ENCODE results near the gene COL1A1. TPM values are rescaled to one million over a fixed set of nuclear protein-coding genes. Genes with fewer than 3 reads are reported as not detected.

The COL1A1 gene
- total RNA-seq, 2 donors from 2014 or later = 15.4 to 16.6 TPM

GRCh38 chr17:50174444-50174843 lies 27.0 kb downstream of the COL1A1 start:
- no peak for ATAC-seq

DNA sequence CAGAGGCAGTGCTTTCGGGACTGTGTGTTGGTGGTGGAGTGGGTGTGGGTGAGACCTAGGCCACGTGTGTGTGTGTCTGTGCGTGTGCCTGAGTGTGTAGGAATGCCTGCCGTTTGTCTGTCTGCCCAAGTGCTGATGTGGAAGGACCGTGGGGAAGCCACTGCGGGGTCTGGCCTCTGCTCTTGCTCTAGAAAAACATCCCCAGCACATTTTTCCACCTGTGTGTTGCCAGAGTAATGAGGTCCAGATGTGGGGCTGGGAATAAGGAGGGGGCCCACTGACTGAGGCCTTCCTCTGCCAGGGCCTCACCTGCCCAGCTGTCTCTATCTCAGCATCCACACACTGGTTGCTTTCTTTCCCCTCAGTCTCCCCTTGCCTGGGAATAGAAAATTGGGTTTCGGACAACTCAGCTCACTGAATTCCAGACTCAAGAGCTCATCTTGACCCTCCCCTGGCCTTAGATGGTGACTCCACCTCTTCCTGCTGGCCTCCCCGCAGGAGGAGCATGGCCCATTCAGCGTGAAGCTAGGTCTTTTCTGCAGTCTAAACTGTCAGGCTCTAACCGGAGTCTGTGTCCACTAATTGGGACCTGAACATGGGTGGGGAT lies 28.0 kb downstream of the COL1A1 start:
- Mint-ChIP-seq H3K27me3 (peaks cover 3% of the 10 kb centered on the region), H3K4me3 (no peak overlapping the region), H3K36me3 (ENCODE audit: low read depth) (no peaks in the 10 kb centered on the region), H3K27ac (no peak overlapping the region), H3K4me1 (peaks cover 19% of the 10 kb centered on the region)
- DNase-seq (no peak), ATAC-seq (no peak)
- H3K9me3 ChIP-seq (ENCODE audit: control insufficient read depth, low read length, poor library complexity, severe bottlenecking) = no peaks in the 10 kb centered on the region

More at GRCh38 chr17:50174444-50174843, 27.0 kb downstream of the COL1A1 start:
- Mint-ChIP-seq H3K36me3 (ENCODE audit: low read depth) (no peaks in the 10 kb centered on the region), H3K27ac (no peak overlapping the region), H3K4me1 (peaks cover 12% of the 10 kb centered on the region), H3K4me3 (no peak overlapping the region), H3K27me3 (peaks cover 6% of the 10 kb centered on the region)
- no peaks in the 10 kb centered on the region for H3K9me3 ChIP-seq (ENCODE audit: control insufficient read depth, low read length, poor library complexity, severe bottlenecking)
- DNase-seq = no peak

DNA sequence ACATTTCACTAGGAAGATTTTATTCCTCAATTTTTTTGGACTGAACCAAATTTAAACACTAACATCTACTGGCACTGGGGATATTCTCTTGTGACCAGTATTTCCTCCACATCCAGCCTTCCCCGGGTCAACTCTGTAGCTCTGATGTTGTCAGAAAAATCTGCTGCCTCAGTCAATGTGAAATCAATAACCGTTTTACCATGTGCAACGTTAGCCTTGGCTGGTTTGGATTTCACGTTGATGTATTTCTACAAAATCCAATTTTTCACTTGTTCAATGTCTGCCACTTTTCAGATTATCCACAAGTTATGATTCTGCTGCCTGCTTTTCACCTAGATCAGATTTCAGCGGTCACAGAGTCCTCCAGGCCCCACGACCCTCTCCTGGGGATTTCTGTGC lies 28.5 kb downstream of the COL1A1 start:
- no peak for ATAC-seq
- no peak overlapping the region for H3K27ac Mint-ChIP-seq
- H3K27me3 Mint-ChIP-seq = no peaks in the 10 kb centered on the region
- H3K9me3 ChIP-seq (ENCODE audit: control insufficient read depth, low read length, poor library complexity, severe bottlenecking) = no peaks in the 10 kb centered on the region
- no peak overlapping the region for H3K4me3 Mint-ChIP-seq
- no peak for DNase-seq
- H3K4me1 Mint-ChIP-seq = peaks cover 16% of the 10 kb centered on the region
- H3K36me3 Mint-ChIP-seq (ENCODE audit: low read depth) = no peaks in the 10 kb centered on the region

DNA sequence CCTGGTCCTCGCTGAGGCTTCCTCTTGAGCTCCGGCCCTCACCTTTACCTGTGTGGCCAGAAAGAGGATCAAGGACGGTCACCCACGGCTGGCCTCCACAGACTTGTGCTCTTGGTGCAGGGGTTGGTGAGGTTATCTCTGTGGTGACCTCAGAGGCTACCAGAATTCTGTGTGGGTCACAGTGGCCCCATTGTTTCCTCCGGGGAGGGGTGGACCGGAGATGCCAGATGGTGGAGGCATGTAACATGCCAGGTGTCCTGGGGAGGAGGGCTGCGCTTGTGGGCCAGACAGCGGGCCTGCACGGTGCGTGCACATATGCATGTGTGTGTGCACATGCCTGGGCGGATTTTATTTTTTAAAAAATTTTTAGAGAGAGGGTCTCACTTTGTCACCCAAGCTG lies 29.3 kb downstream of the COL1A1 start:
- H3K4me1 Mint-ChIP-seq = peaks cover 17% of the 10 kb centered on the region
- H3K9me3 ChIP-seq (ENCODE audit: control insufficient read depth, low read length, poor library complexity, severe bottlenecking) = no peaks in the 10 kb centered on the region
- H3K27ac Mint-ChIP-seq = no peak overlapping the region
- no peaks in the 10 kb centered on the region for H3K36me3 Mint-ChIP-seq (ENCODE audit: low read depth)
- ATAC-seq (no peak), DNase-seq (no peak)
- no peaks in the 10 kb centered on the region for H3K27me3 Mint-ChIP-seq
- no peak overlapping the region for H3K4me3 Mint-ChIP-seq

GRCh38 chr17:50171371-50172071 lies 29.9 kb downstream of the COL1A1 start:
- DNase-seq (no peak), ATAC-seq (no peak)
- Mint-ChIP-seq H3K4me3 (no peak overlapping the region), H3K36me3 (ENCODE audit: low read depth) (no peaks in the 10 kb centered on the region), H3K4me1 (peaks cover 19% of the 10 kb centered on the region), H3K27me3 (no peaks in the 10 kb centered on the region), H3K27ac (no peak overlapping the region)
- no peaks in the 10 kb centered on the region for H3K9me3 ChIP-seq (ENCODE audit: control insufficient read depth, low read length, poor library complexity, severe bottlenecking)

DNA sequence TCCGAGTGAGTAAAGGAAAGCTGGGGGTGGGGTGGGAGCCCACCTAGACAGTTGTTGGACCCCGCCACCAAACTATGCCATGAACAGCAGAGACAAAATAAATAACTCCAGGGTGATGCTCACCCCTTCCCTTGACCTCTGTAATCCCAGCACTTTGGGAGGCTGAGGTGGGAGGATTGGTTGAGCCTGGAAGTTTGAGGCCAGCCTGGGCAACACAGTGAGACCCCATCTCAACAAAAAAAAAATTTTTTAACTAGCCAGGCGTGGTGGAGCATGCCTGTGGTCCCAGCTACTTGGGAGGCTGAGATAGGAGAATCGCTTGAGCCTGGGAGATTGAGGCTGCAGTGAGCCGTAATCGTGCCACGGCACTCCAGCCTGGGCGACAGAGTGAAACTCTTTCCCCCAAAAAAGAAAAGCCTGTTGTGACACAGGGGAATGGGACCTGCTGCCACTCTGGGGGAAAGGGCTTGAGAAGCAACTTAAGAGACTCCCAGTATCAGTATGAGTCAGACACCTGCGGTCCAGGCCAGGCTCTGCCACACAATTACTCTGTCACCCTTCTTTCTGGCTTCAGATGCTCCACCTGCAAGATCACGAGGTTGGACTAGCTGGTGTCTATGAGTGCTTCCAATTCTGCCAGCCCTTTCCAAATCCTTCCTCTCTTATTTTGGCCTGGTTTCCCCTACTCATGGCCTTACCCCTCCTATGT lies 30.6 kb downstream of the COL1A1 start:
- DNase-seq = no peak
- Mint-ChIP-seq H3K27ac (no peak overlapping the region), H3K27me3 (no peaks in the 10 kb centered on the region)

DNA sequence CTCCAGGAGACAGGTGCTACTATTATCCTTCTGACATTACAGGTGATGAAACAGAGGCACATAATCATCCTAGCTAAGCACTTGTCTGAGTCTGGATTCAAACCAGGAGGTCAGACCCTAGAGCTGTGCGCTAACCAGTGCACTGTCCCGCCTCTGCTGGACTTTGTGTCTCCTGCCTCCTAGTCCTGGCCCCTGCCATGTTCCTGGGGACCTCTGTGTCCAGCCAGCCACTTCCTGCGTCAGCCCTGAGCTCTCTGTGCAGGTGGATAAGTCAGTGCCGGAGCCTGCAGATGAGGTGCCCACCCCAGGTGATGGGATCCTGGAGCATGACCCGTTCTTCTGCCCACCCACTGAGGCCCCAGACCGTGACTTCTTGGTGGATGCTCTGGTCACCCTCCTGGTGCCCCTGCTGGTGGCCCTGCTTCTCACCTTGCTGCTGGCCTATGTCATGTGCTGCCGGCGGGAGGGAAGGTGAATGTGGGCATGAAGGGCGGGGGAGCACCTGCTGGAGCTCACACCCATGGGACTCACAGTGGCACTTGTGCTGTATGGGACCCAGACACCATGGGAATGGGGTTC lies 31.5 kb downstream of the COL1A1 start:
- H3K36me3 Mint-ChIP-seq (ENCODE audit: low read depth) = no peaks in the 10 kb centered on the region
- H3K9me3 ChIP-seq (ENCODE audit: control insufficient read depth, low read length, poor library complexity, severe bottlenecking) = no peaks in the 10 kb centered on the region
- no peak for ATAC-seq
- no peak for DNase-seq
- no peaks in the 10 kb centered on the region for H3K27me3 Mint-ChIP-seq
- peak overlapping the region; percentile 21 for H3K4me3 Mint-ChIP-seq
- peaks cover 22% of the 10 kb centered on the region for H3K4me1 Mint-ChIP-seq
- peak overlapping the region; percentile 98 for H3K27ac Mint-ChIP-seq

More for the DNA sequence above, 30.6 kb downstream of the COL1A1 start:
- Mint-ChIP-seq H3K4me3 (no peak overlapping the region), H3K4me1 (peaks cover 19% of the 10 kb centered on the region), H3K36me3 (ENCODE audit: low read depth) (no peaks in the 10 kb centered on the region)
- peak; percentile 31 for ATAC-seq
- no peaks in the 10 kb centered on the region for H3K9me3 ChIP-seq (ENCODE audit: control insufficient read depth, low read length, poor library complexity, severe bottlenecking)

GRCh38 chr17:50169121-50169764 lies 32.2 kb downstream of the COL1A1 start:
- Mint-ChIP-seq H3K27ac (peak overlapping the region; percentile 98), H3K4me1 (peaks cover 22% of the 10 kb centered on the region), H3K27me3 (no peaks in the 10 kb centered on the region), H3K36me3 (ENCODE audit: low read depth) (no peaks in the 10 kb centered on the region), H3K4me3 (peak overlapping the region; percentile 85)
- ATAC-seq (peak; percentile 86), DNase-seq (peak; percentile 39 to 48 (median 39))
- no peaks in the 10 kb centered on the region for H3K9me3 ChIP-seq (ENCODE audit: control insufficient read depth, low read length, poor library complexity, severe bottlenecking)

DNA sequence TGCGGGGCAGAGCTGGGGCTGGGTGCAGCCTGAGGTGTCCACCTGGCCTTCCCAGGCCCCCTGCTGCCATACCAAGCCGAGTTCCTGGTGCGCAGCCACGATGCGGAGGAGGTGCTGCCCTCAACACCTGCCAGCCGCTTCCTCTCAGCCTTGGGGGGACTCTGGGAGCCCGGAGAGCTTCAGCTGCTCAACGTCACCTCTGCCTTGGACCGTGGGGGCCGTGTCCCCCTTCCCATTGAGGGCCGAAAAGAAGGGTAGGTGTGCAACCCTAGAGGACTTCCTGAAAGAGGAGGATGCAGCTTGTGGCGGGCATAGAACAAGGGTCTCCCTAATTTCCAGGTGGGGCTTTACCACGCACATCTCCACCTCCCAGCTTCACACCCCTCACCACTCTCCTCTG lies 33.1 kb downstream of the COL1A1 start:
- Mint-ChIP-seq H3K36me3 (ENCODE audit: low read depth) (no peaks in the 10 kb centered on the region), H3K4me3 (peak overlapping the region; percentile 85)
- DNase-seq = no peak

DNA sequence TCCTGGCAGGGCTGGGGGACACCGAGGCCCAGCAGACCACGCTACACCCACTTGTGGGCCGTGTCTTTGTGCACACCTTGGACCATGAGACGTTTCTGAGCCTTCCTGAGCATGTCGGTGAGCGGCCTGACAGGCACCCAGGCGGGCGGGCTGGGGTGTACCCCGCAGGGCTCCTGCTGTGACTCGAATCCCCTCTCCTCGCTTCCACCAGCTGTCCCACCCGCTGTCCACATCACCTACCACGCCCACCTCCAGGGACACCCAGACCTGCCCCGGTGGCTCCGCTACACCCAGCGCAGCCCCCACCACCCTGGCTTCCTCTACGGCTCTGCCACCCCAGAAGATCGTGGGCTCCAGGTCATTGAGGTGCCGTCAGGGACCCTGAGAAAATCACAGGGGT lies 34.1 kb downstream of the COL1A1 start:
- peak overlapping the region; percentile 98 for H3K27ac Mint-ChIP-seq
- H3K4me1 Mint-ChIP-seq = peaks cover 26% of the 10 kb centered on the region
- H3K9me3 ChIP-seq (ENCODE audit: control insufficient read depth, low read length, poor library complexity, severe bottlenecking) = no peaks in the 10 kb centered on the region
- DNase-seq (no peak), ATAC-seq (no peak)
- H3K4me3 Mint-ChIP-seq = no peak overlapping the region
- no peaks in the 10 kb centered on the region for H3K27me3 Mint-ChIP-seq
- no peaks in the 10 kb centered on the region for H3K36me3 Mint-ChIP-seq (ENCODE audit: low read depth)

More for the DNA sequence above, 33.1 kb downstream of the COL1A1 start:
- H3K27ac Mint-ChIP-seq = peak overlapping the region; percentile 98
- peaks cover 24% of the 10 kb centered on the region for H3K4me1 Mint-ChIP-seq
- H3K27me3 Mint-ChIP-seq = no peaks in the 10 kb centered on the region
- H3K9me3 ChIP-seq (ENCODE audit: control insufficient read depth, low read length, poor library complexity, severe bottlenecking) = no peaks in the 10 kb centered on the region
- no peak for ATAC-seq

DNA sequence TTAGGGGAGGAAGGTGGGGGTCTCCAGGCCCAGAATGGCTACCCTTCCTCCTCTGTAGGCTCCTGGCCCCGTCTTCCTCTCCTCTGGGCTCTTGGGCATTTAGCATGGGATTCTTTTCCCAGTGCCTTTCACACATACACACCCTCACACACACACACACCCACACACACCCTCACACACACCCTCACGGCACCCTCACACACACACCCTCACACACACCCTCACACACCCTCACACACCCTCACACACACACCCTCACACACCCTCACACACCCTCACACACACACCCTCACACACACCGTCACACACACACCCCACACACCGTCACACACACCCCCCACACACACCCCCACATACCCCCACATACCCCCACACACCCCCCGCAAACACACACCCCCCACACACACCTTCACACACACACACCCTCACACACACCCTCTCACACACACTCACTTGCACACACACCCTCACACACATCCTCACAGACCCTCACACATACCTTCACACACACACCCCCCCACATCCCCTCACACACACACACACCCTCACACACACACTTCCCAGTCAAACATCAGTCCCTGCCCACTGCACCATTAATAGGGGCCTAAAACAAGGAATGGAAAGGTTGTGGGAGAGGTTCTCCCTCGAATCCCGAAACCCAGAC lies 34.8 kb downstream of the COL1A1 start:
- no peak for ATAC-seq
- no peaks in the 10 kb centered on the region for H3K27me3 Mint-ChIP-seq
- H3K4me1 Mint-ChIP-seq = peaks cover 33% of the 10 kb centered on the region
- H3K4me3 Mint-ChIP-seq = no peak overlapping the region
- H3K36me3 Mint-ChIP-seq (ENCODE audit: low read depth) = no peaks in the 10 kb centered on the region
- no peak overlapping the region for H3K27ac Mint-ChIP-seq
- no peaks in the 10 kb centered on the region for H3K9me3 ChIP-seq (ENCODE audit: control insufficient read depth, low read length, poor library complexity, severe bottlenecking)
- no peak for DNase-seq

DNA sequence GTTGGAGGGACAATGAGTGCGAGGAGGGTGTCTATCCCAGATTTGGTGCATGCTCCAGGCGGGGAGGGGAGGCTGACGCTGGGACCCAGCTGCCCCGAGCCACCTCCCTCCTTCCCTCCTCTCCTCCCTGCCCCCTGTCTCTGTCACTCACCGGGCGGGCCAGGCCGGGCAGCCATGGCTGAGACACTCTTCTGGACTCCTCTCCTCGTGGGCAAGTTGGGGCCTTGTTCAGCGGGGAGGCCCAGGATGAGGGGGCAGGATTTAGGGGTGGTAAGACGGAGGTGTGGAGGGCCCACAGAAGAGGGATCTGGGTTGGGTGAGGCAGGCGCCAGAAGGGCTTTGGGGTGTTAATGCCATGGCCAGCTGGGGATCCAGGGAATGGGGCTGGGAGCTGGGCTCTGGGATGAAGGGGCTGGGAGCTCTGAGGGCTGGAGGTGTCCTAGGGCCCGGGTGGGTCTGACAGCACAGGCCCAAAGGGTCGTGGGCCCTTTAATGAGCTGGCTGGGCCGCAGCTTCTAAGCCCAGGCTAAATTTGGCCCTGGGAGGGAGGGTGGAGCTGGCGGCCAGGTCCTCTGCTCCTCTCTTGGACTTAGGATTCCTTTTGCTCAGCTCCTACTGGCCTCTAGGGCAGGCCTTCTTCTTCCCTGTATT lies 35.4 kb downstream of the COL1A1 start, which contains the start of gene SGCA:
Gene SGCA (plus strand): TSS at position 139 of the 651 bp plus-strand sequence. CDS start 36 bp downstream, at position 175.
- H3K4me3 Mint-ChIP-seq = no peak within 1 kb of the TSS
- no peaks in the 10 kb centered on the region for H3K27me3 Mint-ChIP-seq
- no peaks in the 10 kb centered on the region for H3K9me3 ChIP-seq (ENCODE audit: control insufficient read depth, low read length, poor library complexity, severe bottlenecking)
- no peak within 1 kb of the TSS for H3K27ac Mint-ChIP-seq
- no peaks in the 10 kb centered on the region for H3K36me3 Mint-ChIP-seq (ENCODE audit: low read depth)
- DNase-seq (no peak), ATAC-seq (no peak)
- peaks cover 35% of the 10 kb centered on the region for H3K4me1 Mint-ChIP-seq
